Sigmoid colon (tissue), 7 donors: ENCODE results near the gene PIGT. TPM values are rescaled to one million over a fixed set of nuclear protein-coding genes. Genes with fewer than 3 reads are reported as not detected.

Experiments used
- DNase-seq: peaks from one replicate; pipeline ENCODE4 v3.0.0-alpha.2; 2019
- H3K27ac ChIP-seq, 4 donors: fragments of 200-600 bp; sonication (generic); one replicate each; pipeline ENCODE4 v1.5.1; 2016 to 2019; ENCODE audit warnings: mild to moderate bottlenecking in 1 of 4
- H3K27me3 ChIP-seq, 3 donors: fragments of 200-600 bp; sonication (generic); one replicate each; pipeline ENCODE4 v1.5.1; 2019; ENCODE audit warnings: mild to moderate bottlenecking in 1 of 3
- H3K36me3 ChIP-seq, 4 donors: fragments of 200-600 bp; sonication (generic); one replicate each; pipeline ENCODE4 v1.5.1; 2016 to 2019
- H3K4me1 ChIP-seq, 4 donors: fragments of 200-600 bp; sonication (generic); one replicate each; pipeline ENCODE4 v1.5.1; 2017 to 2019
- H3K4me3 ChIP-seq, 4 donors: fragments of 200-600 bp; sonication (generic); one replicate each; pipeline ENCODE4 v1.5.1; 2017 to 2019; ENCODE audit warnings: mild to moderate bottlenecking in 2 of 4, moderate library complexity in 1 of 4
- H3K9me3 ChIP-seq, 4 donors: fragments of 200-600 bp in 3 of 4; sonication (generic) in 3 of 4; one replicate each; pipeline versions ENCODE4 v1.5.1 to v1.6.1; 2013 to 2019
- CTCF ChIP-seq, 4 experiments: fragments of 450-650 bp in 3 of 4; fragments of 200-600 bp in 1 of 4; IDR thresholded peaks; one replicate each; pipeline ENCODE4 v1.5.1; 2016 to 2019; ENCODE audit warnings: antibody characterized with exemption in 4 of 4, mild to moderate bottlenecking in 3 of 4, moderate library complexity in 2 of 4
- EP300 ChIP-seq, 4 donors: sonication (generic); formaldehyde crosslinking; IDR thresholded peaks; one replicate each; pipeline ENCODE4 v1.6.1; 2017; ENCODE audit warnings: antibody characterized with exemption in 4 of 4
- POLR2A ChIP-seq, 2 donors: fragments of 450-650 bp; IDR thresholded peaks; one replicate each; pipeline ENCODE4 v1.6.1; 2016; ENCODE audit warnings: antibody characterized with exemption in 2 of 2, mild to moderate bottlenecking in 2 of 2, moderate library complexity in 2 of 2
- POLR2AphosphoS5 ChIP-seq, 4 donors: sonication (generic); formaldehyde crosslinking; IDR thresholded peaks; one replicate each; pipeline ENCODE4 v1.6.1; 2017; ENCODE audit warnings: antibody characterized with exemption in 4 of 4
- WGBS, 2 donors: extraction: QIAGEN DNeasy Blood & Tissue Kit; methylation state at CpG; one replicate each; pipeline ENCODE4 v1.1.7; 2013; 5-methylcytosine and 5-hydroxymethylcytosine counted together
- intact Hi-C: fragments of 100-400 bp; cut with DNase I; formaldehyde crosslinking; loops from one replicate; pipeline ENCODE4 v1.15.1; 2023
- polyA plus RNA-seq, 3 donors: library from polyadenylated mRNA; stranded (reverse); fragments of 200-250 nt; gene quantifications; one replicate each; pipeline ENCODE4 v1.2.3, GENCODE V29; 2013
- total RNA-seq, 4 donors: library from RNA; depleted of rRNA; stranded (reverse); fragments of >200 nt; gene quantifications; one replicate each; pipeline ENCODE4 v1.1.0, GENCODE V29; 2016
- donor health status: healthy with polysubstance abuse.
- donor health status: Bipolar disorder and iron deficiency.
- donor health status: healthy.

PIGT gene
- total and polyA plus RNA-seq, 7 donors = 33.0 to 98.7 (median 51.6) TPM

- Histone ChIP-seq H3K27me3 (no peaks in the 10 kb centered on the region), H3K4me3 (peak overlapping the region; percentile 26 to 55 (median 48)), H3K9me3 (no peaks in the 10 kb centered on the region), H3K27ac (peak overlapping the region; percentile 77 to 92 (median 82)), H3K4me1 (peaks cover 0 to 19% (median 15%) of the 10 kb centered on the region in 4 donors), H3K36me3 (peaks cover 0 to 5% (median 0%) of the 10 kb centered on the region in 4 donors)
- WGBS, 2 donors = 4% methylated on average over 38 of the region's 38 CpGs
- TF ChIP-seq CTCF (IDR thresholded peaks at IDR 0.05) (peak; percentile 81 to 97 (median 90)), EP300 (IDR thresholded peaks at IDR 0.05) (no peak), POLR2AphosphoS5 (IDR thresholded peaks at IDR 0.05) (peak; percentile 15 to 78 (median 62))
- peak; percentile 96 for DNase-seq
- intact Hi-C loops = loop anchor here (1.0 to 2.0 kb wide), 3 partner anchors 33 to 397 kb away; no protein-coding TSS in a partner anchor
Observed at GRCh38 chr20:45373353-45374100, 42.4 kb upstream of the PIGT start.

GRCh38 chr20:45374101-45374467 lies 41.9 kb upstream of the PIGT start:
- Histone ChIP-seq H3K27ac (peak overlapping the region; percentile 77 to 92 (median 82)), H3K27me3 (no peaks in the 10 kb centered on the region), H3K36me3 (no peaks in the 10 kb centered on the region), H3K4me3 (peak overlapping the region; percentile 26 to 55 (median 48)), H3K9me3 (no peaks in the 10 kb centered on the region), H3K4me1 (peaks cover 0 to 19% (median 15%) of the 10 kb centered on the region in 4 donors)
- intact Hi-C loops = loop anchor here (2.0 kb wide), 1 partner anchor 397 kb away; no protein-coding TSS in a partner anchor
- no peak for DNase-seq
- TF ChIP-seq EP300 (IDR thresholded peaks at IDR 0.05) (no peak), POLR2A (IDR thresholded peaks at IDR 0.05) (no peak), POLR2AphosphoS5 (IDR thresholded peaks at IDR 0.05) (no peak), CTCF (IDR thresholded peaks at IDR 0.05) (no peak)
- 47 to 58% methylated on average over 9 of the region's 9 CpGs for WGBS, 2 donors

GRCh38 chr20:45374966-45375365 lies 41.0 kb upstream of the PIGT start:
- Histone ChIP-seq H3K27me3 (no peaks in the 10 kb centered on the region), H3K4me3 (no peak overlapping the region), H3K36me3 (no peaks in the 10 kb centered on the region), H3K9me3 (no peaks in the 10 kb centered on the region), H3K27ac (peak overlapping the region in 3 of 4 donors; percentile 82 to 92 (median 83)), H3K4me1 (peaks cover 0 to 19% (median 15%) of the 10 kb centered on the region in 4 donors)
- 97% methylated on average over 14 of the region's 14 CpGs for WGBS, 2 donors
- no peak for DNase-seq
- TF ChIP-seq CTCF (IDR thresholded peaks at IDR 0.05) (no peak), POLR2AphosphoS5 (IDR thresholded peaks at IDR 0.05) (no peak), EP300 (IDR thresholded peaks at IDR 0.05) (no peak), POLR2A (IDR thresholded peaks at IDR 0.05) (no peak)
- intact Hi-C loops = loop anchor here (2.0 kb wide), 1 partner anchor 396 kb away; no protein-coding TSS in a partner anchor

GRCh38 chr20:45377269-45377668 lies 38.7 kb upstream of the PIGT start:
- TF ChIP-seq POLR2AphosphoS5 (IDR thresholded peaks at IDR 0.05) (no peak), CTCF (IDR thresholded peaks at IDR 0.05) (no peak), POLR2A (IDR thresholded peaks at IDR 0.05) (no peak), EP300 (IDR thresholded peaks at IDR 0.05) (no peak)
- peaks cover 0 to 4% (median 0%) of the 10 kb centered on the region in 4 donors for H3K36me3 ChIP-seq
- no peak for DNase-seq
- WGBS, 2 donors = 85 to 92% methylated on average over 11 of the region's 11 CpGs
- intact Hi-C loops = no loop called here
- no peaks in the 10 kb centered on the region for H3K27me3 ChIP-seq
- H3K4me3 ChIP-seq = no peak overlapping the region
- H3K4me1 ChIP-seq = peaks cover 0 to 19% (median 13%) of the 10 kb centered on the region in 4 donors
- H3K9me3 ChIP-seq = no peaks in the 10 kb centered on the region
- no peak overlapping the region for H3K27ac ChIP-seq
